ENCODE measurements around the gene NDUFB2. TPM values are rescaled to one million over a fixed set of nuclear protein-coding genes. Genes with fewer than 3 reads are reported as not detected.
"Not testable (repeated sequence)": the region's sequence is repeated elsewhere in the genome, so short reads cannot be mapped to it uniquely, and the experiment has no call there.

Gene NDUFB2
- total RNA-seq, 1 experiment from 2014 or later: 189 TPM

GRCh38 chr7:140659856-140660255 lies 36.7 kb upstream of the NDUFB2 start:
- intact Hi-C loops (cut with micrococcal nuclease): loop anchor here (5.0 kb wide), 1 partner anchor 992 kb away; no protein-coding TSS in a partner anchor
- ChIA-PET CTCF (interaction anchor here (0.6 to 2.0 kb wide), 6 partner anchors 10 to 1065 kb away, joined by 3 to 9 read pairs (median 4); no protein-coding TSS in a partner anchor), POLR2A (interaction anchor here (0.6 to 1.1 kb wide), 2 partner anchors 118 to 1556 kb away, joined by 3 to 4 read pairs; no protein-coding TSS in a partner anchor)
- no peak overlapping the region for H3K4me3 Mint-ChIP-seq (ENCODE audit: unreplicated experiment)
- no peaks in the 10 kb centered on the region for H3K27me3 Mint-ChIP-seq (ENCODE audit: insufficient read depth, unreplicated experiment)
- TF ChIP-seq CTCF (IDR thresholded peaks at IDR 0.05; ENCODE audit: unreplicated experiment): no peak
- no peaks in the 10 kb centered on the region for H3K36me3 Mint-ChIP-seq (ENCODE audit: insufficient read depth, unreplicated experiment)
- no TSS peak for BruUV-seq (replicated peaks)
- peaks cover 17% of the 10 kb centered on the region for H3K4me1 Mint-ChIP-seq (ENCODE audit: insufficient read depth, unreplicated experiment)
- DNase-seq (ENCODE audit: unreplicated experiment): no peak
- H3K27ac Mint-ChIP-seq (ENCODE audit: low read depth, unreplicated experiment): no peak overlapping the region
- H3K9me3 Mint-ChIP-seq (ENCODE audit: unreplicated experiment): no peaks in the 10 kb centered on the region

GRCh38 chr7:140661124-140661523 lies 35.4 kb upstream of the NDUFB2 start:
- no peaks in the 10 kb centered on the region for H3K36me3 Mint-ChIP-seq (ENCODE audit: insufficient read depth, unreplicated experiment)

GRCh38 chr7:140662938-140663337 lies 33.6 kb upstream of the NDUFB2 start:
- BruUV-seq (replicated peaks); H3K4me1 Mint-ChIP-seq (ENCODE audit: insufficient read depth, unreplicated experiment); H3K36me3 Mint-ChIP-seq (ENCODE audit: insufficient read depth, unreplicated experiment); H3K4me3 Mint-ChIP-seq (ENCODE audit: unreplicated experiment); POLR2A ChIA-PET; CTCF ChIA-PET; DNase-seq (ENCODE audit: unreplicated experiment); H3K27ac Mint-ChIP-seq (ENCODE audit: low read depth, unreplicated experiment); H3K9me3 Mint-ChIP-seq (ENCODE audit: unreplicated experiment); H3K27me3 Mint-ChIP-seq (ENCODE audit: insufficient read depth, unreplicated experiment): not testable (repeated sequence)
- intact Hi-C loops (cut with micrococcal nuclease): loop anchor here (5.0 kb wide), 1 partner anchor 989 kb away; no protein-coding TSS in a partner anchor

More at GRCh38 chr7:140661124-140661523, 35.4 kb upstream of the NDUFB2 start:
- Mint-ChIP-seq H3K27ac (ENCODE audit: low read depth, unreplicated experiment) (no peak overlapping the region), H3K27me3 (ENCODE audit: insufficient read depth, unreplicated experiment) (no peaks in the 10 kb centered on the region), H3K9me3 (ENCODE audit: unreplicated experiment) (no peaks in the 10 kb centered on the region), H3K4me1 (ENCODE audit: insufficient read depth, unreplicated experiment) (peaks cover 12% of the 10 kb centered on the region), H3K4me3 (ENCODE audit: unreplicated experiment) (no peak overlapping the region)
- BruUV-seq (replicated peaks): no TSS peak
- intact Hi-C loops (cut with micrococcal nuclease): loop anchor here (1.0 to 5.0 kb wide), 2 partner anchors 872 to 991 kb away; no protein-coding TSS in a partner anchor
- no peak for TF ChIP-seq CTCF (IDR thresholded peaks at IDR 0.05; ENCODE audit: unreplicated experiment)
- ChIA-PET CTCF (interaction anchor here (0.6 to 2.0 kb wide), 10 partner anchors 9 to 988 kb away, joined by 3 to 9 read pairs (median 4); no protein-coding TSS in a partner anchor), POLR2A (interaction anchor here (1.1 kb wide), 1 partner anchor 119 kb away, joined by 4 read pairs; no protein-coding TSS in a partner anchor)
- DNase-seq (ENCODE audit: unreplicated experiment): no peak

- Mint-ChIP-seq H3K4me3 (ENCODE audit: unreplicated experiment) (no peak overlapping the region), H3K4me1 (ENCODE audit: insufficient read depth, unreplicated experiment) (no peaks in the 10 kb centered on the region), H3K27me3 (ENCODE audit: insufficient read depth, unreplicated experiment) (no peaks in the 10 kb centered on the region), H3K27ac (ENCODE audit: low read depth, unreplicated experiment) (no peak overlapping the region), H3K36me3 (ENCODE audit: insufficient read depth, unreplicated experiment) (no peaks in the 10 kb centered on the region), H3K9me3 (ENCODE audit: unreplicated experiment) (no peaks in the 10 kb centered on the region)
- no TSS peak for BruUV-seq (replicated peaks)
- intact Hi-C loops (cut with micrococcal nuclease): no loop called here
- DNase-seq (ENCODE audit: unreplicated experiment): no peak
- no peak for TF ChIP-seq CTCF (IDR thresholded peaks at IDR 0.05; ENCODE audit: unreplicated experiment)
- ChIA-PET CTCF (interaction anchor here (1.0 kb wide), 1 partner anchor 14 kb away, joined by 3 read pairs; no protein-coding TSS in a partner anchor), POLR2A (no interaction called here)
Observed at GRCh38 chr7:140667476-140667875, 29.0 kb upstream of the NDUFB2 start.
